Dendritic cell treated with granulocyte-macrophage colony-stimulating factor and Interleukin-4, amounts not matched to agents 40 ng/mL and 50 ng/mL, for 4 days (primary cell): ENCODE measurements around the gene MAP3K5.

Experiments used
- H3K27ac Mint-ChIP-seq: one replicate; pipeline ENCODE4 v1.8.0; 2022; ENCODE audit warnings: mild to moderate bottlenecking, mixed read lengths
- H3K27me3 Mint-ChIP-seq: one replicate; pipeline ENCODE4 v1.8.0; 2022; ENCODE audit warnings: mild to moderate bottlenecking, mixed read lengths
- H3K36me3 Mint-ChIP-seq: one replicate; pipeline ENCODE4 v1.8.0; 2022; ENCODE audit warnings: low read depth, mixed read lengths
- H3K4me1 Mint-ChIP-seq: one replicate; pipeline ENCODE4 v1.8.0; 2022; ENCODE audit warnings: low read depth, mixed read lengths
- H3K4me3 Mint-ChIP-seq: one replicate; pipeline ENCODE4 v1.8.0; 2022; ENCODE audit warnings: mild to moderate bottlenecking, moderate library complexity, mixed read lengths
- H3K9me3 Mint-ChIP-seq: one replicate; pipeline ENCODE4 v1.8.0; 2022; ENCODE audit warnings: mixed read lengths
- intact Hi-C: fragments of 100-400 bp; cut with micrococcal nuclease; formaldehyde crosslinking; loops from one replicate; pipeline ENCODE4 v1.15.0; 2022

The MAP3K5 gene

GRCh38 chr6:136773473-136773796, 18.8 kb downstream of the MAP3K5 start:
- Mint-ChIP-seq H3K36me3 (peaks cover 12% of the 10 kb centered on the region), H3K27me3 (no peaks in the 10 kb centered on the region), H3K4me3 (no peak overlapping the region), H3K4me1 (peaks cover 57% of the 10 kb centered on the region), H3K27ac (peak overlapping the region; percentile 21), H3K9me3 (no peaks in the 10 kb centered on the region)
- intact Hi-C loops, result no loop called here

DNA sequence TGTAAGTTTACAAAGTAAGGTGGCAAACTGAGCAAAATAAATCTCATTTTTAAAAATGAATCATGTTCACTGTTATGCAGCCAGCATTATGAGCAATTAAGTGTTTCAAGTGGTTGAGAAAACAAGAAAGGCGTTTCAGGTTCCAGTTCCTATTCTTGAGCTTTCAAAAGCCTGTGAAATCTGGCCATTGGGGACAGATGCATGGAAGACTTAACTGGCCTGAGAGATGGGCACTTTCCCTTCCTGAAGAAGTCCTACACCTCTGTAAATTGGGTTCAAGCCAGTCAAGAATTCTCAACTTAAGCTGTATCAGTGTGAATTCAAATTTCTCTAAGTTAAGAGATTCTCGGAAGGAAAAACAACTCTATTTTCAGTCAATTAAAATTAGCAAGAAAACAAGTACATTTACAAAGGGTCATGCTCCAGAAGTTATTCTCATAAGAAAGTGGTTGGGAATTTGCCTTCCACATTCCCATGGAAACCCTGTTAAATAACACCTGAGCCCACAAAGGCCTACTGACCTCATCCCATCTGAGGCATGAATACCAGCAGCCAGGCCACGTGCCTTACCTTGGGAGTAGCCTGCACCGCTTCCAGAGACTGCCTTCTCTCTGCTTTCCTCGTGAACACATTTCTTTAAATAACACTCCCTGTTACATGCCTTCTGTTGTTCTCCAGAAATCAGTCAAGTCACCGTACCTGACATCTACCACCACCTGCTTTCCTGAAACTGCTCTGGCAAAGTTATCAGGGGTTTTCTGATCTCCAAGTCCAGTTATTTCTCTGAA, 19.4 kb downstream of the MAP3K5 start:
- no peaks in the 10 kb centered on the region for H3K27me3 Mint-ChIP-seq
- H3K4me1 Mint-ChIP-seq, result peaks cover 63% of the 10 kb centered on the region
- H3K4me3 Mint-ChIP-seq, result no peak overlapping the region
- intact Hi-C loops, result no loop called here
- peak overlapping the region; percentile 21 for H3K27ac Mint-ChIP-seq
- no peaks in the 10 kb centered on the region for H3K9me3 Mint-ChIP-seq
- H3K36me3 Mint-ChIP-seq, result peaks cover 12% of the 10 kb centered on the region

DNA sequence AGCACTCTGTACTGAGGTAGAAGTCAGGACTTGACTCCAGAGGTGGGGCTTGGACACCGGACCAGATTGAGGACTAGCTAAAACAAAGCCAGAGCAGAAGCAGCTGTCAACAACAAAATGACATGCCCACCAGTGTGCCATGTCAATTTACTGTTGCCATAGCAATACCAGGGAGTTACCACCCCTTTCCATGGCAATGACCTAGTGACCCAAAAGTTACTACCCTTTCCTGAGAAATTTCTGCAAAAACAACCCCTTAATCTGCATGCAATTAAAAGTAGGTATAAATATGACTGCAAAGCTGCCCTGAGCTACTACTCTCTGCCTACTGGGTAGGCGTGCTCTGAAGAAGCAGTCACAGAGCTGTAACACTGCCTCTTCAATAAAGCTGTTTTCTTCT, 21.0 kb downstream of the MAP3K5 start:
- Mint-ChIP-seq H3K4me1 (peaks cover 76% of the 10 kb centered on the region), H3K36me3 (peaks cover 12% of the 10 kb centered on the region), H3K27me3 (no peaks in the 10 kb centered on the region), H3K27ac (peak overlapping the region; percentile 48), H3K9me3 (no peaks in the 10 kb centered on the region), H3K4me3 (no peak overlapping the region)
- intact Hi-C loops, result no loop called here

DNA sequence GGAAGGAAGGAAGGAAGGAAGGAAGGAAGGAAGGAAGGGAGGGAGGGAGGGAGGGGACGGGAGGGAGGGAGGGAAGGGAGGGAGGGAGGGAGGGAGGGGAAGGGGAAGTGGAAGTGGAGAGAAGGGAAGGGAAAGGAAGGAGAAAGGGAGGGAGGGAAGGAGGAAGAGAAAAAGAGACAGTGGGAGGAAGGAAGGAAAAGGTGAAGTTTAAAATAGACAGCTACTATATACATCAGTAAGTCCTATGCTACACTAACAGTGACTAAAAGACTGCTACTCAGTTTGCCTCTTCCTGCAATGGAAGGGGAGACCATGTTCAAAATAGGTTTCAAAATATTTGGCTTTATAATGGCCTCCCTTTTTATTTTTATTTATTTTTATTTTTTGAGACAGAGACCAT, 22.5 kb downstream of the MAP3K5 start:
- Mint-ChIP-seq H3K27me3 (no peaks in the 10 kb centered on the region), H3K27ac (no peak overlapping the region), H3K4me1 (peaks cover 80% of the 10 kb centered on the region), H3K4me3 (no peak overlapping the region), H3K36me3 (peaks cover 12% of the 10 kb centered on the region), H3K9me3 (no peaks in the 10 kb centered on the region)
- intact Hi-C loops, result no loop called here

DNA sequence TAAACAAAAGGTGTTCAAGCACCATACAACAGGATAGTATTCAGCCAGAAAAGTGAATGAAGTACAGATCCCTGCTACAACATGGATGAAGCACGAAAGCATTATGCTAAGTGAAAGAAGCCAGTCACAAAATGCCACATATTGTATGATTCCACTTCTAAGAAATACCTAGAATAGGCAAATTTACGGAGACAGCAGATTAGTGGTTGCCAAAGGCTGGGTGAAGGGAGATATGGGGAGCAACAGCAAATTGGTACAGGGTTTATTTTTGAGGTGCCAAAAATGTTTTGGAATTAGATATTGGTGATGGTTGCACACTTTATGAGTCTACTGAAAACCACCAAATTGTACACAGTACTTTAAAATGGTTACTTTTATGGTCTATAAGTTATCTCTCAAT, 23.2 kb downstream of the MAP3K5 start:
- no peak overlapping the region for H3K4me3 Mint-ChIP-seq
- H3K4me1 Mint-ChIP-seq, result peaks cover 80% of the 10 kb centered on the region
- no peaks in the 10 kb centered on the region for H3K9me3 Mint-ChIP-seq
- H3K36me3 Mint-ChIP-seq, result peaks cover 10% of the 10 kb centered on the region
- intact Hi-C loops, result no loop called here
- no peak overlapping the region for H3K27ac Mint-ChIP-seq
- H3K27me3 Mint-ChIP-seq, result no peaks in the 10 kb centered on the region

DNA sequence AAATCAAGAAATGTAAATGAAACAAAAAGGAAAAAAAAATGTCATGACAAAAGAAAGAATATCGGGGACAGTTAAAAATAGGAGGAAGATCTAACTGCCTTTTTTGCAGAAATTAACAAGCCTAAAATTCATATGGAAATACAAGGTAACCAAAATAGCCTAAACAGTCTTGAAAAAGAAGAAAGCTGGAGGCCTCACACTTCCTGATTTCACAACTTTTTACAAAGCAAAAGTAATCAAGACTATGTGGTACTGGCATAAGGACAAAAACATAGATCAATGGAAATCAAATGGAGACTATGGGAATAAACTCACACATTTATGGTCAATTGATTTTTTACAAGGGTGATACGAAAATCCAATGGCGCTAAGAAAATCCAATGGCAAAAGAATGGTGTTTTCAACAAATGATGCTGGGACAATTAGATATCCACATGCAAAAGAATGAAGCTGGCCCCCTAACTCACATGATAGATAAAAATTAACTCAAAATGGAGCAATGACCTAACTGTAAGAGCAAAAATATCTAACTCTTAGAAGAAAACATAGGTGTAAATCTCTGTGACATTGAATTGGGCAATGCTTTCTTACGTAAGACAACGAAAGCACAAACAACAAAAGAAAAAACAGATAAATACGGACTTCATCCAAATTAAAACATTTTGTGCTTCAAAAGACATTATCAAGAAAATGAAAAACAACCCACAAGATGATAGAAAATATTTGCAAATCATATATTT, 24.5 kb downstream of the MAP3K5 start:
- intact Hi-C loops, result no loop called here

GRCh38 chr6:136767103-136767502, 25.2 kb downstream of the MAP3K5 start:
- peak overlapping the region; percentile 82 for H3K27ac Mint-ChIP-seq
- peaks cover 80% of the 10 kb centered on the region for H3K4me1 Mint-ChIP-seq
- no peak overlapping the region for H3K4me3 Mint-ChIP-seq
- no peaks in the 10 kb centered on the region for H3K9me3 Mint-ChIP-seq
- no peaks in the 10 kb centered on the region for H3K27me3 Mint-ChIP-seq
- no peaks in the 10 kb centered on the region for H3K36me3 Mint-ChIP-seq
- intact Hi-C loops, result no loop called here

More for the DNA sequence above, 24.5 kb downstream of the MAP3K5 start:
- H3K27ac Mint-ChIP-seq, result peak overlapping the region; percentile 82
- no peak overlapping the region for H3K4me3 Mint-ChIP-seq
- H3K9me3 Mint-ChIP-seq, result no peaks in the 10 kb centered on the region
- H3K4me1 Mint-ChIP-seq, result peaks cover 80% of the 10 kb centered on the region
- no peaks in the 10 kb centered on the region for H3K27me3 Mint-ChIP-seq
- H3K36me3 Mint-ChIP-seq, result no peaks in the 10 kb centered on the region

GRCh38 chr6:136766274-136766673, 26.0 kb downstream of the MAP3K5 start:
- no peak overlapping the region for H3K27ac Mint-ChIP-seq
- H3K4me1 Mint-ChIP-seq, result peaks cover 80% of the 10 kb centered on the region
- no peak overlapping the region for H3K4me3 Mint-ChIP-seq
- intact Hi-C loops, result no loop called here
- no peaks in the 10 kb centered on the region for H3K27me3 Mint-ChIP-seq
- H3K36me3 Mint-ChIP-seq, result no peaks in the 10 kb centered on the region
- H3K9me3 Mint-ChIP-seq, result no peaks in the 10 kb centered on the region

GRCh38 chr6:136764517-136764993, 27.7 kb downstream of the MAP3K5 start:
- no peak overlapping the region for H3K4me3 Mint-ChIP-seq
- no peaks in the 10 kb centered on the region for H3K9me3 Mint-ChIP-seq
- no peaks in the 10 kb centered on the region for H3K36me3 Mint-ChIP-seq
- intact Hi-C loops, result no loop called here
- peaks cover 81% of the 10 kb centered on the region for H3K4me1 Mint-ChIP-seq
- no peak overlapping the region for H3K27ac Mint-ChIP-seq
- no peaks in the 10 kb centered on the region for H3K27me3 Mint-ChIP-seq

DNA sequence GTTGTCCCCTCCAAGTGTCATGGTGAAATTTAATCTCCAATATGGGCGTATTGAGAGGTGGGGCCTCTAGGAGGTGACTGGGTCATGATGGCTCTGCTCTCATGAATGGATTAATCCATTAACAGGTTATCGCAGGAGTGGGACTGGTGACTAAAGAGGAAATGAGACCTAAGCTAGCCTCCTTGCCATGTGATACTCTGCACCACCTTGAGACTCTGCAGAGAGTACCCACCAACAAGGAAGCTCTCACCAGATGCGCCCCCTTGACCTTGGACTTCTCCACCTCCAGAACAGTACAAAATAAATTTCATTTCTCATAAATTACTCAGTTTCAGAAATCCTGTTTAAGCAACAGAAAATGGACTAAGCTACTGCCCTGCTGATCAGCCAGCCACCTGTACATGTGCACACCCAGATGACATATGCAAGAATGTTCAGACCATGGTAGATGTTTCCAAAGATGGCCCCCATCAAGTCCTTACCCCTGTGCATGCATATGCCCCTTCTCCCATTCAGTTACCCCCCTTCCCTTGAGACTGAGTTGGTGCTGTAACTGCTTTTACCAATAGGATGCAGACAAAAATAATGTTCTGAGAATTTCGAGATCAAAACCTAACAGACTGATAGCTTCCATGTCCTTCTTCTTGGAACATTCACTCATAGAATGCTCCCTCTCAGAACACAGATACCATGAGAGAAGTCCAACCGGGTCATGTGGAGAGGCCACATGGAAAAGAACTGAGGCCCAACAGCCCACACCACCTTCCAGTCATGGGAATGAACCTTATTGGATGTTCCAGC, 28.4 kb downstream of the MAP3K5 start:
- H3K27ac Mint-ChIP-seq, result no peak overlapping the region
- intact Hi-C loops, result no loop called here
- no peaks in the 10 kb centered on the region for H3K36me3 Mint-ChIP-seq
- H3K4me3 Mint-ChIP-seq, result no peak overlapping the region
- H3K9me3 Mint-ChIP-seq, result no peaks in the 10 kb centered on the region
- H3K27me3 Mint-ChIP-seq, result no peaks in the 10 kb centered on the region
- H3K4me1 Mint-ChIP-seq, result peaks cover 75% of the 10 kb centered on the region

- H3K27me3 Mint-ChIP-seq, result no peaks in the 10 kb centered on the region
- no peak overlapping the region for H3K4me3 Mint-ChIP-seq
- H3K9me3 Mint-ChIP-seq, result no peaks in the 10 kb centered on the region
- intact Hi-C loops, result no loop called here
- peaks cover 72% of the 10 kb centered on the region for H3K4me1 Mint-ChIP-seq
- no peaks in the 10 kb centered on the region for H3K36me3 Mint-ChIP-seq
- no peak overlapping the region for H3K27ac Mint-ChIP-seq
Observed at GRCh38 chr6:136763255-136763654, 29.0 kb downstream of the MAP3K5 start.

- H3K27ac Mint-ChIP-seq, result peak overlapping the region; percentile 69
- peaks cover 64% of the 10 kb centered on the region for H3K4me1 Mint-ChIP-seq
- no peaks in the 10 kb centered on the region for H3K9me3 Mint-ChIP-seq
- no peaks in the 10 kb centered on the region for H3K27me3 Mint-ChIP-seq
- H3K36me3 Mint-ChIP-seq, result no peaks in the 10 kb centered on the region
- H3K4me3 Mint-ChIP-seq, result peak overlapping the region; percentile 37
- intact Hi-C loops, result no loop called here
Observed at GRCh38 chr6:136762022-136762975, 30.0 kb downstream of the MAP3K5 start.

DNA sequence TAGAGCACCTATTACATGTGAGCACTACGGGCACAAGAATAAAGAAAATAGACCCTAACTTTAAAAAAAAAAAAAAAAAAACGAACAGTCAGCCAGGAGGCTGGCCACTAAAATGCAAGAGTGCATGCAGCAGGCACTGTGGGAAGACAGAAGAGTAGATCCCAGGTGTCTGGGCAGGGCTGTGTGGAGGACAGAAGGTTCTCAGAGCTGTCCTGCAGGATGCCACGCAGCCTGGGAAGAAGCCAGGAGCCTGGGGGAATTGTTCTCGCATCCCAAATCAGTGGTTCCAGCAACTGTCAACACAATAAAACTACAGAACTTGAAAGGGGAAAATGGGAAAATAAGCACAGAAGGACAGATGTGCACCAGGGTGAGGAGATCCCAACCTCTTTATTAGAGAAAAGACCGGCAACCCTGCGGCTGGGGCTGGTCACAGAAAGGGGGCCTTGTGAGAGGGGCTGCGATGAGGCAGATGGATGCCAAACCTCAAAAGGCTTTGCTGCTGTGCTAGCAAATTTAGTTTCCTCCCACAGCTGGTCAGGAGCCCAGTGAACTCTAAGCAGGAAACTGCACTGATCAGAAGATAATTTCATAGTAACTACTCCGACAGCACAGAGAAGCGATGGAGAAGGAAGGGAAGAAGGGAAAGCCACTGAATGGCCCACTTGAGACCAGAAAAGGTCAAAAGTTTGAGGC, 30.9 kb downstream of the MAP3K5 start:
- intact Hi-C loops, result no loop called here
- H3K4me3 Mint-ChIP-seq, result peak overlapping the region; percentile 37
- no peaks in the 10 kb centered on the region for H3K9me3 Mint-ChIP-seq
- H3K27me3 Mint-ChIP-seq, result no peaks in the 10 kb centered on the region
- H3K4me1 Mint-ChIP-seq, result peaks cover 66% of the 10 kb centered on the region
- H3K27ac Mint-ChIP-seq, result peak overlapping the region; percentile 69
- H3K36me3 Mint-ChIP-seq, result no peaks in the 10 kb centered on the region
